SKM-1 treated with dmso at 0.1 percent for 144 hours (cell line): ENCODE results near the gene OPA1.
"Not testable (repeated sequence)": the region's sequence is repeated elsewhere in the genome, so short reads cannot be mapped to it uniquely, and the experiment has no call there.

ENCODE experiments used
- DNase-seq: peaks from one replicate; lab custom pipeline; 2025; ENCODE audit not compliant: unreplicated experiment; lab: John Stamatoyannopoulos, UW

OPA1 gene

GRCh38 chr3:193590088-193590856, 2.7 kb upstream of the OPA1 start:
- no peak for DNase-seq

GRCh38 chr3:193593668-193594030, 641 bp downstream of the OPA1 start:
- no peak for DNase-seq

DNA sequence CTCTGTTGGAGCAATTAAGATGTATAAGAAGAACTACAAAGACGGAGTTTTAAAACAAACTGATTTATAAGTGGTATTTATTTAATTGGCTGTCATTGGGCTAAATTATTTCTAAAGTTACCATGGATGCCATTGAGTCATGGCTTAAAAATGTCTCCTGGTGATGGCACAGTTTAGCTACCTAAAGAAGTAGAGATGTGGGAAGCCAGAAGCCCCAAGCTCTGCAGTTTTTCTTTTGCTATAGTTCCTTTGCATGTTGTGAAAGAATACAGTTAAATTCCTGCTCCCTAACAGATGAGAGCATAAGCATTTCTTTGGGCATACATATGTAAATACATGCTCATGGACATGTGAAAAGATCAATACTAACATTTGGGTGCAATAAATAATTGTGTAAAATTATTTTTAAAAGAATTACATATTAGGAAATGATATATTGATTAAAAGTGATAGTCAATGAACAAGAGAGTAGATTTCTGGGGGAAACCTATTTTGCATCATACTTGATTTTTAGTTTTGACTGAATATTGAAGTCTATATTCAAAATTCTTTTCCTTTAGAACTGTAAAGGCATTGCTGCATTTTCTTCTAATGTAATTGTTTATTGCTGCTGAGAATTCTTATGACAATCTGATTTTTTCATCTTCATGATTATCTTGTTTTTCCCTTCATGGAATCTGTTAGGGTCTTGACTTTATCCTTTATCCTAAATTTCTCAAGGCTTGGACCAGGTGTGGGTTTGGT, 2.1 kb downstream of the OPA1 start:
- no peak for DNase-seq

DNA sequence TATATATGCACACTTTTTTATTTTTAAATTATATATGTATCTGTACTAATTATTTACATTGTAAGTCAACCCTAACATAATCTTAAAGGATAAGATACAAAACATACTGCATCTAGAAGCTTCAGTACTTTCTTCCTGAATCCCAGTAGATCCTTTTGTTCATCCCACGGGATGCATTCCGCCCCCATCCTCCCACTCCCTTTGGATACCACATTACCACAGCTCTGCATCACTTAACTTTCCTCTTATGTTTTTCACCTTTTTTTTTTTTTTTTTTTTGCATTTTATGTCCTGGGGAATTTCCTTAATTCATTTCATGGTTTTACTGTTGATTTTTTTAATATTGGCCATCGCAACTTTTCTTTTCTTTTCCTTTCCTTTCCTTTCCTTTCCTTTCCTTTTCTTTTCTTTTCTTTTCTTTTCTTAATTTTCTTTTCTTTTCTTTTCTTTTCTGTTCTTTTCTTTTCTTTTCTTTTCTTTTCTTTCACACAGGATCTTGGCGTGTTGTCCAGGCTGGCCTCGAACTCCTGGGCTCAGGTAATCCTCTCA, 3.0 kb downstream of the OPA1 start:
- no peak for DNase-seq

GRCh38 chr3:193598202-193598601, 5.2 kb downstream of the OPA1 start:
- no peak for DNase-seq

- DNase-seq, result no peak
Measured at GRCh38 chr3:193599393-193599792, 6.4 kb downstream of the OPA1 start.

DNA sequence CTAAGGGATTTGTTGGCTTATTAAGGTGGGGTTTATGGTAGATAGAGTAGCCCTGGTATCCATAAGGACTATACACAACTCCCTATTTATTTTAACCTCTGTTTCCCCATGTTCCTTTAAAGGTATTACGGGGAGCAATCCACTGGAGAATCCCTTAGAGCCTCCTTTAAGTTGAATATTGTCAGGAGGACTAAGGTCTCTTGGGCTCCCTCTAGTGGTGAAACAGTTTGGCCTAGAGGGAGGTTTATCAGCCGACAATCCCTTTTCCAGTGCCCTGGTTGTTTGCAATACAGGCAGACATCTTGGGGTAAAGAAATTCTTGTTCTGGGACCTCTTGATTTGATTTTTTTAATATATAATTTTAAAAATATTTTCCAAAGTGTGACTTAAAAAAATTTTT, 12.9 kb downstream of the OPA1 start:
- peak; percentile 56 for DNase-seq

DNA sequence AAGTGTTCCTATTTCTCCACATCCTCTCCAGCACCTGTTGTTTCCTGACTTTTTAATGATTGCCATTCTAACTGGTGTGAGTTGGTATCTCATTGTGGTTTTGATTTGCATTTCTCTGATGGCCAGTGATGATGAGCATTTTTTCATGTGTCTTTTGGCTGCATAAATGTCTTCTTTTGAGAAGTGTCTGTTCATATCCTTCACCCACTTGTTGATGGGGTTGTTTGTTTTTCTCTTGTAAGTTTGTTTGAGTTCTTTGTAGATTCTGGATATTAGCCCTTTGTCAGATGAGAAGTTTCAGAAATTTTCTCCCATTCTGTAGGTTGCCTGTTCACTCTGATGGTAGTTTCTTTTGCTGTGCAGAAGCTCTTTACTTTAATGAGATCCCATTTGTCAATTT, 13.9 kb downstream of the OPA1 start:
- DNase-seq, result not testable (repeated sequence)

GRCh38 chr3:193610516-193610915, 17.5 kb downstream of the OPA1 start:
- DNase-seq, result not testable (repeated sequence)

- no peak for DNase-seq
Measured at GRCh38 chr3:193614430-193614829, 21.4 kb downstream of the OPA1 start.

DNA sequence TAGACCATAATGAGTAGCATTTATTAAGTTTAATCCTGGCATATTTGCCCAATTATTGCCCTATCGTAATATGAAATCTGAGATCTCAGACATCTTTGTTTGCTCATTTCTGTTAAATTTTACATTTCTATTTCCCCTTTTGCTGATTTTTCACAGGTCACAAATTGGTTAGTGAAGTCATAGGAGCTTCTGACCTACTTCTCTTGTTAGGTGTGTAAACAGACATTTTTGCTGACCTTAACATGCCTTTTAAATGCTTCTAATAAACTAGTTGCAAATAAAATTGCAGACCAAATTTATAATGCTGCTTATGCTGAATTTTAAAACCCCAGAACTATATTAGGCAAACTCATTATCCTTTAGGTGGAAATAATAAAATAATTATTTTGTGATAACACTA, 24.6 kb downstream of the OPA1 start:
- DNase-seq, result no peak

- DNase-seq, result no peak
Measured at GRCh38 chr3:193620057-193620456, 27.0 kb downstream of the OPA1 start.

- no peak for DNase-seq
Measured at GRCh38 chr3:193620650-193621049, 27.6 kb downstream of the OPA1 start.

GRCh38 chr3:193621127-193621526, 28.1 kb downstream of the OPA1 start:
- DNase-seq, result no peak

DNA sequence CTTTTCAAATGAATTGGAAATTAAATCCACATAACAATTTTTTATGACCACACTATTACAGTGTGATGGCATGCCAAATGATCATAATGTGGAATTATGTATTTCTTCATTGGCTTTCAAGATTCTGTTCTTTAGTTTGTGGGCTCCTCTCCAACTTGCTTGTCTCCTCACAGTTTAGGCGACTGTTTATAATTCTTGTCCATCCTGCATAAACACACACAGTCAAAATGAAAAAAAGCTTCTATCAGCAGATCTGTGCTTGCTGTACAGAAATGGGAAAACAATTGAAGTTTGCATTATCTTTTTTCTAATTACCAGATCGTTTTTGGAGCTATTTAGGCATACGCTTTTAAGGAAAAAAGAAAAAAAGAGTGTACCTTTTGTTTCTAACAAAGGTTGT, 37.0 kb downstream of the OPA1 start:
- no peak for DNase-seq

GRCh38 chr3:193637831-193638230, 44.8 kb downstream of the OPA1 start:
- DNase-seq, result no peak

DNA sequence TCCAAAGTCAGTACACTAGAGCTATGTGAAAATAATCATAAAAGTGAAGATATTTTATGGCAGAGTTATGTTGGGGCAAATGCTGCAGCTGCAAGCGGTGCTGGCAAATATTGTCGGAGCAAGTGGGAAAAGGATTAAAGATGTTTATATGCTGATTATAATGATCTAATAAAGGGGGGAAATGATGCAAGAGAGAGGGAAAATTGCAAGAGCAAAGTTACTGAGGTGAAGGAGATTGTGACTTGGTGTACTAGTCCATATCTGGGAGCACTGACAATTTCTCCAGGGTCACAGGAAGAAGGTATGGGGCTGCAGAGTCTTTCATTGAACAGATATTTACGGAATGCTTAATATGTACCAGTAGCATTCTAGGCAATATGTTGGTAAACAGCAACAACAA, 45.8 kb downstream of the OPA1 start:
- DNase-seq, result no peak

- DNase-seq, result no peak
Measured at GRCh38 chr3:193640165-193640715, 47.2 kb downstream of the OPA1 start.

DNA sequence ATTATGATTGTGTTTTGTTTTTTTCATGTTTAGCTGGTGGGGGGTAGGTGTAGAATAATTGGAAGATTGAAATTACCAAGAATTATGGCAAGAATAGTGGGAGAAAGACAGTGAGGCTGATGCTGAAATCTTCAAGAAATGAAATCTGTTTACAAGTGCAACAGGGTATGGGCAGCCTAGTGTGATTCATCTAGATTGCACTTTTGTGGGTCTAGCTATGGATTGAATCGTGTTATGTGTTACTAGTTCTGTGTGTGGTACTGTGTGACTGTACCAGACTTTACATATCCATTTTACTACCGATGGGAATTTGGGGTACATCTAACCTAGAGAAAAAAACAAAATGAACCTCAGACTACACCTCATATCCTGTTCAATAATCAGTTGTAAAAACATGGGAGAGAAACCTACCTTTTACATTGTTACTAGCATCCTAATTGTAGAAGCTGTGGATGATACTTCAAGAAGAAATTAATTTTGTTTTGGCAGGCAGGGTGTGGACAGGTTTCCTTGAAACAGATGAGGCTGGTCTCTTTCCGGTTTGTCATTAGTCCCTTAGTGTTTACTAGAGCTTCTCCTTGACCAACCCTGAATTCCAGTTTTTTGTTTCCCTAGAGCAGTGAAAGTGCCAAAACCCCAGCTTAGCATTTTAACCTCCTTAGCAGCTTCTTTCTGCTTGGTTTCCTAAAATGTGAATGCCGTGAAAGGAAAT, 47.9 kb downstream of the OPA1 start:
- DNase-seq, result no peak

- no peak for DNase-seq
Measured at GRCh38 chr3:193641440-193641775, 48.4 kb downstream of the OPA1 start.

- no peak for DNase-seq
Measured at GRCh38 chr3:193645806-193646205, 52.8 kb downstream of the OPA1 start.
